Fibroblast of lung (primary cell): ENCODE data around the gene NKD2.

ENCODE experiments used
- CTCF ChIP-seq, 2 donors: IDR thresholded peaks in 1 of 2; conservative IDR thresholded peaks in 1 of 2; 1 replicate in 1 of 2; 2 replicates in 1 of 2; pipeline ENCODE4 v1.5.1; 2011 to 2012; ENCODE audit warnings: low read length in 2 of 2, control low read depth in 1 of 2, inconsistent platforms in 1 of 2, low read depth in 1 of 2, mild to moderate bottlenecking in 1 of 2
- EZH2 ChIP-seq: IDR thresholded peaks from 2 replicates; pipeline ENCODE4 v1.5.1; 2012; ENCODE audit warnings: low read length, control low read depth, mild to moderate bottlenecking; ENCODE audit errors: missing control alignments

DNA sequence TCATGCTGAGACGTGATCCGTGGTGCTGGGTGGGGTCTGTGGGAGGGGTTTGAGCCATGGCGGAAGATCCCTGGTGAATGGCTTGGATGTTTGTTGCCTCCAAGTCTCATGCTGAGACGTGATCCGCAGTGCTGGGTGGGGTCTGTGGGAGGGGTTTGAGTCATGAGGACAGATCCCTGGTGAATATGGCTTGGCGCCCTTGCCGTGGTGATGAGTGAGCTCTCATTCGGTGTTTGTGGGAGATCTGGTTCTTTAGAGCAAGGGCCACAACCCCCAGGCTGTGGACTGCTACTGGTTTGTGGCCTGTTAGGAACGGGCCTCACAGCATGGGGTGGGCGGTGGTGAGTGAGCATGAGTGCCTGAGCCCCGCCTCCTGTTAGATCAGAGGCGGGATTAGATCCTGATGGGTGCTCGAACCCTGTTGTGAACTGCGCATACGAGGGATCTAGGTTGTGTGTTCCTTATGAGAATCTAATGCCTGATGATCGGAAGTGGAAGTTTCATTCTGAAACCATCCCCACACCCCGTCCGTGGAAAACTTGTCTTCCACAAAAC lies 31.2 kb downstream of the NKD2 start:
- TF ChIP-seq CTCF (conservative IDR thresholded peaks at IDR 0.05 in 1 of 2, IDR thresholded peaks at IDR 0.05 in 1 of 2; ENCODE audit: low read depth in 1 of 2, low read length in 2 of 2) (no peak), EZH2 (no peak)
